Omental fat pad (tissue), 4 donors: Measurements from ENCODE around the gene MYLK3. TPM values are rescaled to one million over a fixed set of nuclear protein-coding genes. Genes with fewer than 3 reads are reported as not detected.

ENCODE experiments used
- ATAC-seq: fragments of 150-250 bp; one replicate; pipeline ENCODE4 v1.9.1; 2016; ENCODE audit warnings: mild to moderate bottlenecking, moderate library complexity; ENCODE audit not compliant: low FRiP score
- DNase-seq: peaks from one replicate; pipeline ENCODE4 v3.0.0-alpha.2; 2019; ENCODE audit warnings: low spot score
- CTCF ChIP-seq, 3 donors: fragments of 450-650 bp; IDR thresholded peaks; one replicate each; pipeline ENCODE4 v1.5.1; 2016 to 2017; ENCODE audit warnings: antibody characterized with exemption in 3 of 3, mild to moderate bottlenecking in 3 of 3, moderate library complexity in 2 of 3
- total RNA-seq, 4 donors: library from RNA; depleted of rRNA; stranded (reverse); fragments of >200 nt; gene quantifications; one replicate each; pipeline ENCODE4 v1.1.0, GENCODE V29; 2016

The MYLK3 gene
- total RNA-seq, 4 donors from 2014 or later, result 0.38 to 0.48 TPM; not detected in 2

GRCh38 chr16:46728806-46729205 is 19.3 kb downstream of the MYLK3 start:
- ATAC-seq, result no peak
- TF ChIP-seq CTCF (IDR thresholded peaks at IDR 0.05), result no peak
- DNase-seq, result no peak

GRCh38 chr16:46727630-46728029 is 20.5 kb downstream of the MYLK3 start:
- TF ChIP-seq CTCF (IDR thresholded peaks at IDR 0.05), result no peak
- DNase-seq, result no peak

GRCh38 chr16:46727184-46727583 is 21.0 kb downstream of the MYLK3 start:
- DNase-seq (no peak), ATAC-seq (no peak)
- TF ChIP-seq CTCF (IDR thresholded peaks at IDR 0.05), result no peak

More at GRCh38 chr16:46727630-46728029, 20.5 kb downstream of the MYLK3 start:
- no peak for ATAC-seq

- no peak for DNase-seq
- no peak for TF ChIP-seq CTCF (IDR thresholded peaks at IDR 0.05)
- no peak for ATAC-seq
Measured at GRCh38 chr16:46721885-46722284, 26.3 kb downstream of the MYLK3 start.

- no peak for DNase-seq
- no peak for TF ChIP-seq CTCF (IDR thresholded peaks at IDR 0.05)
- no peak for ATAC-seq
Measured at GRCh38 chr16:46720619-46721018, 27.5 kb downstream of the MYLK3 start.

- ATAC-seq (no peak), DNase-seq (no peak)
- TF ChIP-seq CTCF (IDR thresholded peaks at IDR 0.05), result no peak
Measured at GRCh38 chr16:46719528-46719927, 28.6 kb downstream of the MYLK3 start.

- TF ChIP-seq CTCF (IDR thresholded peaks at IDR 0.05), result no peak
- ATAC-seq (no peak), DNase-seq (no peak)
Measured at GRCh38 chr16:46718214-46718613, 29.9 kb downstream of the MYLK3 start.
